Endodermal cell (in vitro differentiated cells): Measurements from ENCODE around the gene KCTD20. TPM values are rescaled to one million over a fixed set of nuclear protein-coding genes. Genes with fewer than 3 reads are reported as not detected.
A peak's percentile ranks its signal among the peaks of the same experiment; 100 is the strongest.

Experiments used
- DNase-seq: peaks from one replicate; pipeline ENCODE4 v3.0.0-alpha.2; 2017
- H3K27ac ChIP-seq: 2 replicates; pipeline ENCODE4 v1.5.1; 2013; ENCODE audit warnings: mild to moderate bottlenecking, low read depth, low read length, moderate library complexity
- H3K27me3 ChIP-seq: 2 replicates; pipeline ENCODE4 v1.6.1; 2013; ENCODE audit warnings: mild to moderate bottlenecking, low read length, moderate library complexity; ENCODE audit not compliant: insufficient read depth, control insufficient read depth, poor library complexity, severe bottlenecking
- H3K36me3 ChIP-seq: 2 replicates; pipeline ENCODE4 v1.7.0; 2013; ENCODE audit warnings: mild to moderate bottlenecking, low read length, moderate library complexity; ENCODE audit not compliant: control insufficient read depth, insufficient read depth
- H3K4me1 ChIP-seq: one replicate; pipeline ENCODE4 v1.7.0; 2013; ENCODE audit warnings: low read length; ENCODE audit not compliant: control insufficient read depth, insufficient read depth
- H3K4me3 ChIP-seq: 2 replicates; pipeline ENCODE4 v1.5.1; 2013; ENCODE audit warnings: mild to moderate bottlenecking, low read length, moderate library complexity
- H3K9ac ChIP-seq: 2 replicates; pipeline ENCODE4 v1.6.1; 2013; ENCODE audit warnings: mild to moderate bottlenecking, low read length, moderate library complexity; ENCODE audit not compliant: poor library complexity, severe bottlenecking; ENCODE audit errors: extremely low read depth
- H3K9me3 ChIP-seq: 2 replicates; pipeline ENCODE4 v1.6.1; 2013; ENCODE audit warnings: mild to moderate bottlenecking, low read length, moderate library complexity; ENCODE audit not compliant: control insufficient read depth
- H3K27ac Mint-ChIP-seq: 2 replicates; pipeline ENCODE4 v1.8.0; 2020; ENCODE audit warnings: mixed read lengths
- H3K27me3 Mint-ChIP-seq: 2 replicates; pipeline ENCODE4 v1.8.0; 2021; ENCODE audit warnings: mild to moderate bottlenecking, mixed read lengths; ENCODE audit not compliant: insufficient read depth
- H3K36me3 Mint-ChIP-seq: 2 replicates; pipeline ENCODE4 v1.8.0; 2020; ENCODE audit warnings: low read depth, mixed read lengths
- H3K4me1 Mint-ChIP-seq: 2 replicates; pipeline ENCODE4 v1.8.0; 2020; ENCODE audit warnings: mixed read lengths
- H3K4me3 Mint-ChIP-seq: 2 replicates; pipeline ENCODE4 v1.8.0; 2020; ENCODE audit warnings: mild to moderate bottlenecking, moderate library complexity, mixed read lengths
- H3K9me3 Mint-ChIP-seq: 2 replicates; pipeline ENCODE4 v1.8.0; 2020; ENCODE audit warnings: mild to moderate bottlenecking, mixed read lengths
- WGBS, 2 experiments: methylation state at CpG; one replicate each; pipeline versions ENCODE4 v1.1.5 to v1.1.7; 2013; ENCODE audit warnings: missing lambda C conversion rate in 2 of 2, mixed read lengths in 1 of 2; ENCODE audit not compliant: insufficient coverage in 1 of 2, insufficient read length in 1 of 2; 5-methylcytosine and 5-hydroxymethylcytosine counted together
- total RNA-seq, 2 donors: library from RNA; stranded (reverse); fragmentation: NEBNext Ultra II Directional in 1 of 2; extraction: Animal tissue kit (Norgen Biotek cat#: 25700) in 1 of 2; gene quantifications; 2 replicates in 1 of 2; 3 replicates in 1 of 2; pipeline ENCODE4 v1.2.1, GENCODE V29; 2021
- TF ChIP-seq, protein P1 (sequence below): fragments of 200-600 bp; sonication (generic); conservative IDR thresholded peaks from 2 replicates; pipeline ENCODE4 v1.5.0; 2021; ENCODE audit warnings: antibody characterized with exemption, mild to moderate bottlenecking

The KCTD20 gene
- total RNA-seq, 2 donors from 2014 or later = 20.5 to 29.0 TPM

DNA sequence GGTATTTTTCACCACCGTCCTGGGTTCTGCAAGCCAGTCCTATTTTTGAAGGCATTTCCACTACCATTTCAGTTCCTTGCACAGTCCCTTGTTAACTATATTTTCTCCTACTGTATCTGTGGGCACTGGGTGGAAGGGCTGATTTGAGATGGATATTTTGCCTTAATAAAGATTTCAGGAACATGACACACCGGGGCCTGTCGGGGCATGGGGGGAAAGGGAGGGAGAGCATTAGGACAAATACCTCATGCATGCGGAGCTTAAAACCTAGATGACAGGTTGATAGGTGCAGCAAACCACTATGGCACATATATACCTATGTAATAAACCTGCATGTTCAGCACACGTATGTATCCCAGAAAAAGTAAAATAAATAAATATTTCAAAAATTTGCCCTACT is 82.1 kb downstream of the KCTD20 start:
- H3K9me3 Mint-ChIP-seq = no peaks in the 10 kb centered on the region
- H3K27me3 Mint-ChIP-seq = no peaks in the 10 kb centered on the region
- H3K27me3 ChIP-seq = no peaks in the 10 kb centered on the region
- WGBS, 2 experiments = 93 to 96% methylated on average over 4 to 5 of the region's 5 CpGs
- no peak overlapping the region for H3K4me3 ChIP-seq
- H3K36me3 ChIP-seq = peaks cover 78% of the 10 kb centered on the region
- H3K9me3 ChIP-seq = no peaks in the 10 kb centered on the region
- H3K4me3 Mint-ChIP-seq = no peak overlapping the region
- DNase-seq = no peak
- no peak overlapping the region for H3K9ac ChIP-seq
- TF ChIP-seq, protein P1, sequence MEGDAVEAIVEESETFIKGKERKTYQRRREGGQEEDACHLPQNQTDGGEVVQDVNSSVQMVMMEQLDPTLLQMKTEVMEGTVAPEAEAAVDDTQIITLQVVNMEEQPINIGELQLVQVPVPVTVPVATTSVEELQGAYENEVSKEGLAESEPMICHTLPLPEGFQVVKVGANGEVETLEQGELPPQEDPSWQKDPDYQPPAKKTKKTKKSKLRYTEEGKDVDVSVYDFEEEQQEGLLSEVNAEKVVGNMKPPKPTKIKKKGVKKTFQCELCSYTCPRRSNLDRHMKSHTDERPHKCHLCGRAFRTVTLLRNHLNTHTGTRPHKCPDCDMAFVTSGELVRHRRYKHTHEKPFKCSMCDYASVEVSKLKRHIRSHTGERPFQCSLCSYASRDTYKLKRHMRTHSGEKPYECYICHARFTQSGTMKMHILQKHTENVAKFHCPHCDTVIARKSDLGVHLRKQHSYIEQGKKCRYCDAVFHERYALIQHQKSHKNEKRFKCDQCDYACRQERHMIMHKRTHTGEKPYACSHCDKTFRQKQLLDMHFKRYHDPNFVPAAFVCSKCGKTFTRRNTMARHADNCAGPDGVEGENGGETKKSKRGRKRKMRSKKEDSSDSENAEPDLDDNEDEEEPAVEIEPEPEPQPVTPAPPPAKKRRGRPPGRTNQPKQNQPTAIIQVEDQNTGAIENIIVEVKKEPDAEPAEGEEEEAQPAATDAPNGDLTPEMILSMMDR = no peak
- H3K27ac Mint-ChIP-seq = peak overlapping the region; percentile 55
- H3K4me1 Mint-ChIP-seq = no peaks in the 10 kb centered on the region
- H3K4me1 ChIP-seq = no peaks in the 10 kb centered on the region
- no peak overlapping the region for H3K27ac ChIP-seq
- peaks cover 62% of the 10 kb centered on the region for H3K36me3 Mint-ChIP-seq

DNA sequence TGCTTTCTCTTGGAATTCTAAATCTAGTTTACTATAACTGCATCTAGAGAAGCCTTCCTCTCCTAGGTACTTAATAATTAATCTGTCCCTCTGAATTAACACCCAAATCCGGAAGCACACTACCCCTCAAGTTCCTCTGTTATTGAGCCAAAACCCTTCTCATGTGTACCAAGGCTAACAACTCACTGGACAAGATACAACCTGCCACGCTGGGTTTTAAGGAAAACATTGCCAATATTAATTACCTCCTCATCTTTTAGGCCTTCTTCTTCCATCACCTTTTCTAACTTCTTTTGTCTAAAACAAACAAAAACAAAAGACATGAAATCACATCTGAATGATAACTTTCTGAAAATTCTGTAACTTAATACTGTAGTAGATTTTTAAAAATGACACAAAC is 82.5 kb downstream of the KCTD20 start:
- TF ChIP-seq, protein P1 = no peak

DNA sequence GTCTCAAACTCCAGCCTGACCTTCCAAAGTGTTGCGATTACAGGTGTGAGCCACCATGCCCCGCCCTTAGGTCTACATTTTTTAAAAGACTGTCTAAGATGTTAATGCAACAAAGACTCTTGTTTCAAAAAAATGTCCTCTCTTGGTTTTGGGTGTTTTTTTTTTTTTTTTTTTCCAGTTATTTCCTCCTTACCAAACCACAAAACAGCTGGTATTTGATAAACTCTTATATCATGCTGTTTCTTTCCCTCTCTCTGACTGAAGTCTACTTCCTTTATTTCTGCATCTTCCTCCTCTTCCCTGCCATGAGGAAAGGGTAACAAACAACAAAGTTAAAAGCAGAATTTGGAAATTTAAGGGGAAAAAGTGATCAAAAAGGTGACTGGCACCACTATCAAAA is 83.3 kb downstream of the KCTD20 start:
- Histone ChIP-seq H3K9me3 (no peaks in the 10 kb centered on the region), H3K9ac (no peak overlapping the region), H3K4me1 (no peaks in the 10 kb centered on the region), H3K27ac (no peak overlapping the region), H3K27me3 (no peaks in the 10 kb centered on the region), H3K4me3 (no peak overlapping the region), H3K36me3 (peaks cover 71% of the 10 kb centered on the region)
- peaks cover 59% of the 10 kb centered on the region for H3K36me3 Mint-ChIP-seq
- no peak overlapping the region for H3K4me3 Mint-ChIP-seq
- H3K4me1 Mint-ChIP-seq = no peaks in the 10 kb centered on the region
- WGBS, 2 experiments = 93 to 100% methylated on average over 1 to 2 of the region's 2 CpGs
- no peak for DNase-seq
- TF ChIP-seq, protein P1 = no peak
- H3K9me3 Mint-ChIP-seq = no peaks in the 10 kb centered on the region
- H3K27ac Mint-ChIP-seq = no peak overlapping the region
- no peaks in the 10 kb centered on the region for H3K27me3 Mint-ChIP-seq

More for the DNA sequence above, 82.5 kb downstream of the KCTD20 start:
- no peaks in the 10 kb centered on the region for H3K9me3 ChIP-seq
- Mint-ChIP-seq H3K9me3 (no peaks in the 10 kb centered on the region), H3K4me1 (no peaks in the 10 kb centered on the region), H3K27me3 (no peaks in the 10 kb centered on the region), H3K27ac (no peak overlapping the region), H3K4me3 (no peak overlapping the region), H3K36me3 (peaks cover 60% of the 10 kb centered on the region)
- peaks cover 73% of the 10 kb centered on the region for H3K36me3 ChIP-seq
- no peaks in the 10 kb centered on the region for H3K27me3 ChIP-seq
- DNase-seq = no peak
- no peak overlapping the region for H3K27ac ChIP-seq
- no peaks in the 10 kb centered on the region for H3K4me1 ChIP-seq
- no peak overlapping the region for H3K9ac ChIP-seq
- no peak overlapping the region for H3K4me3 ChIP-seq
- 95 to 98% methylated on average over 2 of the region's 2 CpGs for WGBS, 2 experiments
